ENCODE results near the gene LSM12.

Gene LSM12

DNA sequence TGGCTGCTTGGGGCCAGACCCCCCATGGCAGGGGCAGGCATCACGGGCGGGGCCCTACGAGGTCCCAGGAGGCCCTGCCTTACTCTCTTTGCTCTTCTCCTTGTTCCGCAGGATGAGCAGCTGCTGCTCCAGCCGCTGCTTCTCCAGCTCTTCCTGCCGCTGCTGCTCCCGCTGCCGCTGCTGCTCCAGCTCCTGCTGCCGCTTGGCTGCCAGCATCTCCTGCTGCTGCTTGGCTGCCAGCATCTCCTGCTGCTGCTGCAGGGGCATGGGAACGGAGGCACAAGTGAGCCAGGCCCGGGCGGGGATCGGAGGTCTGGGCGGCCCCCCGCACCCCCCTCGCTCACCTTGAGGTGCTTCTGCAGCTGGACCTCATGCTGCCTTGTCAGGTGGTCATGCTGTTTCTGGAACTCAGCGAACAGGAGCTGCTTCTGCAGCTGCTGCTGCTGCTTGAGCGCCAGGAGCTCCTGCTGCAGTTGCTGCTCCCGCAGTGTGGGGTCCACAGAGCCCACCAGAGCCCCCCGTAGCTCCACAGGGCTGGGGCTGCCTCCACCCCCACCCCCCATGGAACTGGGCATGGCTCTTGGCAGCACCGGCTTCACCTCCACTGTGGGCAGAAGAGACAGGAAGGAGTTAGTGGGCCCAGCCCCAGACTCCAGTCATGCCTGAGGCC lies 26.9 kb upstream of the LSM12 start:
- TF ChIP-seq POLR2AphosphoS5 (IDR thresholded peaks at IDR 0.05; ENCODE audit: low read depth, low read length) (no peak), TAF1 (IDR thresholded peaks at IDR 0.05; ENCODE audit: borderline replicate concordance, low read depth, low read length) (no peak), POLR2A (IDR thresholded peaks at IDR 0.05; ENCODE audit: low read depth, low read length) (no peak)
- FAIRE-seq (no peak), DNase-seq (ENCODE audit: insufficient read length) (no peak)

GRCh38 chr17:44092051-44092450 lies 25.6 kb upstream of the LSM12 start:
- no peak for FAIRE-seq
- DNase-seq (ENCODE audit: insufficient read length): no peak
- TF ChIP-seq POLR2A (IDR thresholded peaks at IDR 0.05; ENCODE audit: low read depth, low read length) (no peak), POLR2AphosphoS5 (IDR thresholded peaks at IDR 0.05; ENCODE audit: low read depth, low read length) (no peak), TAF1 (IDR thresholded peaks at IDR 0.05; ENCODE audit: borderline replicate concordance, low read depth, low read length) (no peak)

DNA sequence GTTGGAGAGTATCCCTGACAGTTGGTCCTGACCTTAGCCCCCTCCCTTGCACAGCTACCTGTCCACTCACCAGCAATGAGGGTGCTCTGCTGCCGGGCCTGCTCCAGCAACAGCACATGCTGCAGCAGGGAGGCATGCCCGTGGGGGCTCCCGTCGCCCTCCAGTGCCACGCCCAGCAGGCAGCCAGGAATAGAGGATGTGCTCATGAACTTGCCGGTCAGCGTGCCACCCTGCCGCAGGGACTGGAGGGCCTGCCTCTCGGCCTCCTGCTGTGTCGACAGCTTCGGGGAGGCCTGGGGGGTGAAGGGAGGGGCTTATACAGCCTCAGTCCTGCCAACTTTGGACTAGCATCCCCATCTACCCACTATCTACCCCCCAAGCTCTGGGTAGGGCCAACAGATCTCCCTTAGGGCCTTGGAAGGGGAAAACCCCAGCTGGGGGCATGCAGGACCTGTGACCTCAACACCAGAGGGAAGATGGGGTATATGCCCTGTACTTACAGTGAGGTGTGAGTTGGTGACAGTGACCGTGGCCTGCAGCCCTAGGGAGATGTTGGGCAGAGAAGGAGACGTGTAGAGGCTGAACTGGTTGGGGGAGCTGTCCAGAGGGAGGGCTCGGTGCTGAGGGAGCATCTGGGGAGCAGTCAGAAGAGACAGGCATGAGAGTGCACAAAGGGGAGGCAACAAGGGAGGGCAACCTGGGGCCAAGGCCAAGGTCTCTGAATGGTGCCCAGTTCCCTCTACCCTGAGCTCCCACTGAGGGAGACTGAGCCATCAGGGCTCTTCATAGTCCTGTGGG lies 24.9 kb upstream of the LSM12 start:
- TF ChIP-seq POLR2AphosphoS5 (IDR thresholded peaks at IDR 0.05; ENCODE audit: low read depth, low read length) (no peak), POLR2A (IDR thresholded peaks at IDR 0.05; ENCODE audit: low read depth, low read length) (no peak), TAF1 (IDR thresholded peaks at IDR 0.05; ENCODE audit: borderline replicate concordance, low read depth, low read length) (no peak)
- DNase-seq (ENCODE audit: insufficient read length): no peak
- no peak for FAIRE-seq

DNA sequence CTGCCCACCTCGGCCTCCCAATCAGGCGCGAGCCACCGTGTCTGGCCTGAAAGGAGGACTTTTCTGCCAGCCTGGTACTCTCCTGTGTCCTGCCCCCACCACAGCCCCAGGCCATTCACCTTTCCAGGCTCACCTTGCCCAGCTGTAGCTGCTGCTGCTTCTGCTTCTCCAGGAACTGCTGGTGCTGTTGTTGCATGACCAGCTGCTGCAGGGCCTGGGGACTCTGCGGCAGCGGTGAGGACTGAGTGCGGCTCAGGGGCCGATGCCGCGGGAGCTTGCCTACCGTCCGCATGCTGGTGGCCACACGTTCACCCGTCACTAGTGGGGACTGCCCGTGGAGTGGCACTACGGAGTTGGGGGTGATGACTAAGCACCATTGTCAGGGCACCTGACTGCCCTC lies 21.8 kb upstream of the LSM12 start:
- TF ChIP-seq POLR2AphosphoS5 (IDR thresholded peaks at IDR 0.05; ENCODE audit: low read depth, low read length): no peak
- no peak for TF ChIP-seq TAF1 (IDR thresholded peaks at IDR 0.05; ENCODE audit: borderline replicate concordance, low read depth, low read length)
- TF ChIP-seq POLR2A (IDR thresholded peaks at IDR 0.05; ENCODE audit: low read depth, low read length): no peak
- FAIRE-seq (no peak), DNase-seq (ENCODE audit: insufficient read length) (no peak)

DNA sequence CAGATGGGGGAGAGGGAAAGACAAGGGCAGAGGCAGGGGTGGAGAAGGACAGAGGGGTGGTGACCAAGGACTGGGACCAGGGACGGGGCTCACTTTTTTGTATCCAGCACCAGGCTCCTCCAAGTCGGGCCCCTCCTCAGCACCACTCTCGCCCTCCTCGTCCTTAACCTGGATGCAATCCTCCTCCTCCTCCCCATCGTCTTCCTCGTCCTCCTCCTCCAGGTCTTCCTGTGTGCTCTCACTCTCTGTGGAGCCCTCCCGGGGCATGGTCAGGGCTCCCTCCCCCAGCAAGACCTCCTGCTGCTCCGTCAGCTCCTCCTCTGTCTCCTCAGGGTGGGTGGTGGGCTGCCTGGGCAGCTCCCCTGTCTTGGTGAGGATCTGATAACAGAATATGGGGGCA lies 20.8 kb upstream of the LSM12 start:
- no peak for FAIRE-seq
- TF ChIP-seq POLR2AphosphoS5 (IDR thresholded peaks at IDR 0.05; ENCODE audit: low read depth, low read length): no peak
- TF ChIP-seq POLR2A (IDR thresholded peaks at IDR 0.05; ENCODE audit: low read depth, low read length): no peak
- TF ChIP-seq TAF1 (IDR thresholded peaks at IDR 0.05; ENCODE audit: borderline replicate concordance, low read depth, low read length): no peak
- no peak for DNase-seq (ENCODE audit: insufficient read length)

GRCh38 chr17:44086364-44087311 lies 20.2 kb upstream of the LSM12 start:
- TF ChIP-seq POLR2A (IDR thresholded peaks at IDR 0.05; ENCODE audit: low read depth, low read length): no peak
- TF ChIP-seq POLR2AphosphoS5 (IDR thresholded peaks at IDR 0.05; ENCODE audit: low read depth, low read length): no peak
- TF ChIP-seq TAF1 (IDR thresholded peaks at IDR 0.05; ENCODE audit: borderline replicate concordance, low read depth, low read length): no peak
- DNase-seq (ENCODE audit: insufficient read length) (no peak), FAIRE-seq (no peak)

DNA sequence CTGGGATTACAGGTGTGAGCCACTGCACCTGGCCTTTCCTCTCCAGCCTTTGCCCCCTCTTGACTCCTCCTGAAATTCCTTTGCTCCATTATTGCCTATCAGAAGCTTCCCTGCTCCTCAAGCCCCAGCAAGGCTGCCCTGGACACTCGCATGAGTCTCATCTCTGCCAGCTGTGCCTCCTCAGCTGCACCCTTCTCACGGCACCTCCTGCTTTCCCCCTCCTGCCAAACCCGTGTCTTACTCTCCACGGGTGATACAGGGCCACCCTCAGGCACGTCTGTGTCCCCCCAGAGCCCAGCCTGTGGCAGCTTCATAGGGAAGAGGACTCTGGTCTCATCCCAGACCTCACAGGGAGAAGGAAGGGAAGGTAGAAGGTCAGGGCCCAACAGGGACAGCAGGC lies 19.4 kb upstream of the LSM12 start:
- FAIRE-seq (no peak), DNase-seq (ENCODE audit: insufficient read length) (no peak)
- no peak for TF ChIP-seq POLR2A (IDR thresholded peaks at IDR 0.05; ENCODE audit: low read depth, low read length)
- no peak for TF ChIP-seq TAF1 (IDR thresholded peaks at IDR 0.05; ENCODE audit: borderline replicate concordance, low read depth, low read length)
- no peak for TF ChIP-seq POLR2AphosphoS5 (IDR thresholded peaks at IDR 0.05; ENCODE audit: low read depth, low read length)

DNA sequence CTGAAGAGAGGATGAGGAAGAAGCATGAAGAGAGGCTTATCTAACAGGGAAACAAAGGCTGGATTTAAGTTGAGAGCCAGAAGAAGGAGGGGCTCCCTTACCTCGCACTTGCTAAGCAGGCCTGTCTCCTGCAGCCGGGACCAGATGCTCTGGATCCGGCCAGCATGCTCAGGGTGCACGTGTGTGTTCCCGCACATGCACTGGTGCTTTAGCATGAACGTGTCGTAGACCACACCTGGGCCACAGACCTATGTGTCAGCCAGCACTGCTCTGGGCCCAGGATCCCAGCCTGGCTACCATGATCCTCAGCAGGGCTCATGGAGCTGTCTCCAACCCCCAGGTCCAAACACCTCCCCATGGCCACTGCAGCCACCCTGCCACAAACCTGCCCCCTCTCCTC lies 18.4 kb upstream of the LSM12 start:
- DNase-seq (ENCODE audit: insufficient read length) (no peak), FAIRE-seq (no peak)
- no peak for TF ChIP-seq TAF1 (IDR thresholded peaks at IDR 0.05; ENCODE audit: borderline replicate concordance, low read depth, low read length)
- no peak for TF ChIP-seq POLR2AphosphoS5 (IDR thresholded peaks at IDR 0.05; ENCODE audit: low read depth, low read length)
- TF ChIP-seq POLR2A (IDR thresholded peaks at IDR 0.05; ENCODE audit: low read depth, low read length): no peak

DNA sequence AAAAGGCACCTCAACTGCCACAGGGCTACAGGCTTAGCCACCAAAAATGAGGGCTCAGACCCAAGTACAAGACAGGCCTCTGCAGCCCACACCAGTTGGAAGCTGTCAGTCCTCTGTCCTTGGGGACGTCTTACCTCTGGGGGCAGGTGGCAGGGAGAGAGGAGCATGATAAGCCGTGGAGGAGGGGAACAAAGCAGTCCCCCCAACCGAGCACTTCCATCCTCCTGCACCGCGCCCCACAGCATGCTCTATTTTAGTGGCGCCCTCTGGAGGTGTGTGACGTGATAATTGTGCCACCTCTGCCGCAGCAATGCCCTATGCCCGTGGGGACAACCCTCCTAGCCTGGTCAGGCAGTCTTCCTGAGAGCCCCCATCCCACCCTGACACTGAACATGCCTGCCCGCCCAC lies 17.7 kb upstream of the LSM12 start:
- DNase-seq (ENCODE audit: insufficient read length): no peak
- TF ChIP-seq TAF1 (IDR thresholded peaks at IDR 0.05; ENCODE audit: borderline replicate concordance, low read depth, low read length) (no peak), POLR2A (IDR thresholded peaks at IDR 0.05; ENCODE audit: low read depth, low read length) (no peak), POLR2AphosphoS5 (IDR thresholded peaks at IDR 0.05; ENCODE audit: low read depth, low read length) (no peak)
- FAIRE-seq: no peak

GRCh38 chr17:44083250-44083849 lies 16.9 kb upstream of the LSM12 start:
- no peak for FAIRE-seq
- no peak for DNase-seq (ENCODE audit: insufficient read length)
- TF ChIP-seq POLR2A (IDR thresholded peaks at IDR 0.05; ENCODE audit: low read depth, low read length): no peak
- TF ChIP-seq TAF1 (IDR thresholded peaks at IDR 0.05; ENCODE audit: borderline replicate concordance, low read depth, low read length): no peak
- no peak for TF ChIP-seq POLR2AphosphoS5 (IDR thresholded peaks at IDR 0.05; ENCODE audit: low read depth, low read length)
